SH-SY5Y (cell line): ENCODE results near the gene COLEC11.

Source experiments
- GATA2 ChIP-seq: IDR thresholded peaks from 2 replicates; pipeline ENCODE4 v1.6.1; 2011; ENCODE audit warnings: mild to moderate bottlenecking, low read depth, low read length
- GATA3 ChIP-seq: IDR thresholded peaks from 2 replicates; pipeline ENCODE4 v1.6.1; 2011; ENCODE audit warnings: low read depth, mild to moderate bottlenecking, low read length, moderate library complexity

- TF ChIP-seq GATA2 (no peak), GATA3 (no peak)
Measured at GRCh38 chr2:3667151-3667631, 72.3 kb downstream of the COLEC11 start.
